ENCODE data around the gene MRPL53. TPM values are rescaled to one million over a fixed set of nuclear protein-coding genes. Genes with fewer than 3 reads are reported as not detected.

Gene MRPL53
- total and polyA plus RNA-seq, 2 of the 4 experiments (the other 2 are of a cell fraction), result 5.2 to 39.0 TPM

- TF ChIP-seq BHLHE40 (IDR thresholded peaks at IDR 0.05; ENCODE audit: low read depth, low read length), result no peak
Observed at GRCh38 chr2:74497777-74498499, 25.5 kb upstream of the MRPL53 start (continued).

- Histone ChIP-seq H3K56ac (ENCODE audit: extremely low read depth, insufficient read depth, low read length) (no peak overlapping the region), H3K4me2 (ENCODE audit: low read depth, low read length) (no peak overlapping the region), H3K18ac (ENCODE audit: low read depth, low read length) (no peak overlapping the region), H2AK5ac (ENCODE audit: low read depth, low read length) (no peak overlapping the region), H3K9me1 (ENCODE audit: insufficient read depth, low read length) (no peaks in the 10 kb centered on the region), H3K36me3 (ENCODE audit: control insufficient read depth, insufficient read depth, low read length) (peaks cover 18% of the 10 kb centered on the region; the same call in 1 of the 2 replicates), H3K27me3 (ENCODE audit: control insufficient read depth, insufficient read depth, low read length) (peaks cover 38% of the 10 kb centered on the region), H3K79me1 (ENCODE audit: low read depth in 1 of 2, low read length in 2 of 2) (peaks cover 0 to 6% of the 10 kb centered on the region in 2 experiments; a peak in 1 of 4 replicates), H2AFZ (replicated peaks; ENCODE audit: low read length, poor library complexity) (peak overlapping the region; percentile 76), H3K14ac (replicated peaks; ENCODE audit: low read depth, low read length) (no peak overlapping the region), H3K23ac (ENCODE audit: low read depth, low read length) (no peak overlapping the region), H3K4me1 (ENCODE audit: control insufficient read depth, insufficient read depth, low read length) (peaks cover 7% of the 10 kb centered on the region; the same call in 1 of the 2 replicates), H3K9ac (ENCODE audit: low read depth, low read length) (no peak overlapping the region), H2BK5ac (ENCODE audit: low read depth, low read length, poor library complexity, severe bottlenecking) (no peak overlapping the region), H4K5ac (ENCODE audit: low read depth, low read length) (no peak overlapping the region), H2BK120ac (ENCODE audit: low read depth, low read length) (no peak overlapping the region), H3K4ac (ENCODE audit: low read depth, low read length) (no peak overlapping the region), H3K27ac (ENCODE audit: insufficient read depth, low read length) (no peak overlapping the region), H2BK15ac (ENCODE audit: low read depth, low read length) (no peak overlapping the region), H2BK20ac (ENCODE audit: low read depth, low read length) (no peak overlapping the region), H3K9me3 (ENCODE audit: control insufficient read depth, insufficient read depth, low read length) (no peaks in the 10 kb centered on the region), H4K8ac (ENCODE audit: low read depth in 2 of 2, low read length in 2 of 2) (no peak overlapping the region), H3K4me3 (ENCODE audit: insufficient read depth, low read depth, low read length) (no peak overlapping the region), H4K91ac (ENCODE audit: insufficient read depth, low read depth, low read length) (no peak overlapping the region), H2AK9ac (replicated peaks; ENCODE audit: low read depth, low read length, poor library complexity) (no peak overlapping the region), H4K20me1 (ENCODE audit: insufficient read depth, low read length) (no peaks in the 10 kb centered on the region)
- intact Hi-C loops (cut with micrococcal nuclease) (no loop called here), in situ Hi-C loops (cut with MboI; ENCODE audit: low sequenced_read_pairs) (loop anchor here (25.0 kb wide), 1 partner anchor 365 kb away; no protein-coding TSS in a partner anchor), dilution Hi-C loops (cut with HindIII; ENCODE audit: low sequenced_read_pairs, unreplicated experiment) (no loop called here)
- POLR2A ChIA-PET (ENCODE audit: unreplicated experiment), result no interaction called here
- no TSS peak for BruUV-seq (replicated peaks)
- ATAC-seq (ENCODE audit: low read depth) (no peak), DNase-seq (no peak)
- 76% methylated on average over 10 of the region's 19 CpGs; no CpG with 5 or more reads in 1 of the 2 experiments for WGBS, 2 experiments (ENCODE audit: extremely low coverage in 2 of 2, insufficient read length in 1 of 2)
- TF ChIP-seq CEBPB (IDR thresholded peaks at IDR 0.05; ENCODE audit: low read depth, low read length) (no peak), CHD1 (IDR thresholded peaks at IDR 0.05; ENCODE audit: low read depth, low read length) (no peak), MAFK (IDR thresholded peaks at IDR 0.05; ENCODE audit: low read depth, low read length) (no peak), MAZ (IDR thresholded peaks at IDR 0.05; ENCODE audit: borderline replicate concordance, low read depth, low read length) (no peak)
- TF ChIP-seq, protein P1, sequence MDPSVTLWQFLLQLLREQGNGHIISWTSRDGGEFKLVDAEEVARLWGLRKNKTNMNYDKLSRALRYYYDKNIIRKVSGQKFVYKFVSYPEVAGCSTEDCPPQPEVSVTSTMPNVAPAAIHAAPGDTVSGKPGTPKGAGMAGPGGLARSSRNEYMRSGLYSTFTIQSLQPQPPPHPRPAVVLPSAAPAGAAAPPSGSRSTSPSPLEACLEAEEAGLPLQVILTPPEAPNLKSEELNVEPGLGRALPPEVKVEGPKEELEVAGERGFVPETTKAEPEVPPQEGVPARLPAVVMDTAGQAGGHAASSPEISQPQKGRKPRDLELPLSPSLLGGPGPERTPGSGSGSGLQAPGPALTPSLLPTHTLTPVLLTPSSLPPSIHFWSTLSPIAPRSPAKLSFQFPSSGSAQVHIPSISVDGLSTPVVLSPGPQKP (IDR thresholded peaks at IDR 0.05; ENCODE audit: borderline replicate concordance, low read depth, low read length), result no peak
- CTCF ChIA-PET, result interaction anchor here (1.0 kb wide), 1 partner anchor 14 kb away, joined by 3 read pairs; the partner anchor contains the start of genes CCDC142 and TTC31
Observed at GRCh38 chr2:74496997-74497776, 24.7 kb upstream of the MRPL53 start.
